Stomach (tissue), 4 donors: ENCODE data around the gene COIL.

Experiments used
- EP300 ChIP-seq: sonication (generic); formaldehyde crosslinking; IDR thresholded peaks from one replicate; pipeline ENCODE4 v1.6.1; 2017; ENCODE audit warnings: antibody characterized with exemption
- POLR2A ChIP-seq, 4 donors: fragments of 450-650 bp; IDR thresholded peaks; one replicate each; pipeline ENCODE4 v1.6.1; 2016; ENCODE audit warnings: antibody characterized with exemption in 4 of 4, control low read depth in 2 of 4, mild to moderate bottlenecking in 1 of 4, moderate library complexity in 1 of 4
- TF ChIP-seq, protein P1 (sequence below), 7 experiments: fragments of 450-650 bp in 4 of 7; fragments of 200-600 bp in 3 of 7; sonication (generic) in 3 of 7; IDR thresholded peaks; one replicate each; pipeline ENCODE4 v1.5.1; 2016 to 2019; ENCODE audit warnings: antibody characterized with exemption in 7 of 7, control low read depth in 2 of 7, mild to moderate bottlenecking in 1 of 7

DNA sequence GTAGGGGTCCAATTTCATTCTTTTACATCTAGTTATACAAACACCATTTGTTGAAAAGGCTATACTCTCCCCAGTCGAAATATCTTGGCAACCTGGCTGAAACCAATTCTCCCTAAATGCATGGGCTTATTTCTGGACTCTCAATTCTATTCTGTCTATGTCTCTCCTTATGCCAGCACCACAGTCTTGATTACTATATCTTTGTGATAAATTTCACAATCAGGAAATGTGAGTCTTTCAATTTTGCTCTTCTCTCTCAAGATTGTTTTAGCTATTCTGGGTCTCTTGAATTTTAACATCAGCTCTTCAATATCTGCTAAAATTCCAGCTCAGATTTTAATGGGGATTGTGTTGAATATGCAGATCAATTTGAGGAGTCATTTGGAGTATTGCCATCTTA, 41.1 kb downstream of the COIL start:
- TF ChIP-seq, protein P1, sequence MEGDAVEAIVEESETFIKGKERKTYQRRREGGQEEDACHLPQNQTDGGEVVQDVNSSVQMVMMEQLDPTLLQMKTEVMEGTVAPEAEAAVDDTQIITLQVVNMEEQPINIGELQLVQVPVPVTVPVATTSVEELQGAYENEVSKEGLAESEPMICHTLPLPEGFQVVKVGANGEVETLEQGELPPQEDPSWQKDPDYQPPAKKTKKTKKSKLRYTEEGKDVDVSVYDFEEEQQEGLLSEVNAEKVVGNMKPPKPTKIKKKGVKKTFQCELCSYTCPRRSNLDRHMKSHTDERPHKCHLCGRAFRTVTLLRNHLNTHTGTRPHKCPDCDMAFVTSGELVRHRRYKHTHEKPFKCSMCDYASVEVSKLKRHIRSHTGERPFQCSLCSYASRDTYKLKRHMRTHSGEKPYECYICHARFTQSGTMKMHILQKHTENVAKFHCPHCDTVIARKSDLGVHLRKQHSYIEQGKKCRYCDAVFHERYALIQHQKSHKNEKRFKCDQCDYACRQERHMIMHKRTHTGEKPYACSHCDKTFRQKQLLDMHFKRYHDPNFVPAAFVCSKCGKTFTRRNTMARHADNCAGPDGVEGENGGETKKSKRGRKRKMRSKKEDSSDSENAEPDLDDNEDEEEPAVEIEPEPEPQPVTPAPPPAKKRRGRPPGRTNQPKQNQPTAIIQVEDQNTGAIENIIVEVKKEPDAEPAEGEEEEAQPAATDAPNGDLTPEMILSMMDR (IDR thresholded peaks at IDR 0.05): no peak
- TF ChIP-seq EP300: no peak
- no peak for TF ChIP-seq POLR2A (IDR thresholded peaks at IDR 0.05)
